Activated CD4-positive, alpha-beta T cell treated with anti-CD3 and anti-CD28 coated beads for 24 hours (primary cell): ENCODE data around the gene GDE1.
"Not testable (repeated sequence)": the region's sequence is repeated elsewhere in the genome, so short reads cannot be mapped to it uniquely, and the experiment has no call there.

Experiments used
- DNase-seq, 2 donors: peaks; one replicate each; pipeline ENCODE4 v3.0.0-alpha.2; 2020; ENCODE audit warnings: low read depth in 2 of 2

Gene GDE1, protein sequence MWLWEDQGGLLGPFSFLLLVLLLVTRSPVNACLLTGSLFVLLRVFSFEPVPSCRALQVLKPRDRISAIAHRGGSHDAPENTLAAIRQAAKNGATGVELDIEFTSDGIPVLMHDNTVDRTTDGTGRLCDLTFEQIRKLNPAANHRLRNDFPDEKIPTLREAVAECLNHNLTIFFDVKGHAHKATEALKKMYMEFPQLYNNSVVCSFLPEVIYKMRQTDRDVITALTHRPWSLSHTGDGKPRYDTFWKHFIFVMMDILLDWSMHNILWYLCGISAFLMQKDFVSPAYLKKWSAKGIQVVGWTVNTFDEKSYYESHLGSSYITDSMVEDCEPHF

DNA sequence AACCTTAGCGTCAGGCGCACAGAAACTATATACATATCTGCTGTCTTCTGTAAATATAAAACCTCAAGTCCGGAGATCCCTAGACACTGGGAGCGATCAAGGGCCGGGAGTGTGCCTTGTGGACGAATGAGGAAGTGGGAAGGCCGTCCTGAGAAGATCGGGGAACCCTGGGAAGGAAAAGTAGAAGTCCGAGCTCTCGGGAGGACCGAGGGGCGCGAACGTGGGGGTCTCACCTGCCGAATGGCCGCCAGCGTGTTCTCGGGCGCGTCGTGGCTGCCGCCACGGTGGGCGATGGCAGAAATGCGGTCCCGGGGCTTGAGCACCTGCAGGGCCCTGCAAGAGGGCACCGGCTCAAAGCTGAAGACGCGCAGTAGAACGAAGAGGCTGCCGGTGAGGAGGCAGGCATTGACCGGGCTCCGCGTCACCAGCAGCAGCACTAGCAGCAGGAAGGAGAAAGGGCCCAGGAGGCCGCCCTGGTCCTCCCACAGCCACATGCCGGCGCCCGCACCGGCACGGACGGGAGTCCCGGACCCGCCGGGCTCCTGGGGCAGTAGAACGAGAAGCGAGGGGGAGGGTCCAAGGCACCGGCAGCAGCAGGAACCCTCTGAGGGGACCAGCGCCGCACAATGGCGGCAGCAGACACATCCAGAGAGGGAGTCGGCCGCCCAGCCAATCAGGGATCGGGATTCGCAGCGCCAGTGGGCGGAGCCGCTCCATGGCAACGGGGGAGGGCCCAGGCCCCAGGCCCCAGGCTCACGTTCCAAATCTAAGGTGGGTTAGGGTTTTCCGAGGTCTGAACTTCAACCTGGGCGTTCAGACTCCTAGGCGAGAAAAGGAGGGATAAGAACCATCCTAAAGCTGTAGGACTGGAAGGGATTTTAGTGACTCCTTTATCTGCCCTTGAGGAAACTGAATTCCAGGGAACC is at the start of gene GDE1:
Gene GDE1 (minus strand): TSS at position 628 of the 926 bp plus-strand sequence. CDS start 134 bp downstream, at position 494.
- DNase-seq, result peak; percentile 91 to 92

GRCh38 chr16:19567560-19567959 is 45.7 kb upstream of the GDE1 start:
- no peak for DNase-seq

DNA sequence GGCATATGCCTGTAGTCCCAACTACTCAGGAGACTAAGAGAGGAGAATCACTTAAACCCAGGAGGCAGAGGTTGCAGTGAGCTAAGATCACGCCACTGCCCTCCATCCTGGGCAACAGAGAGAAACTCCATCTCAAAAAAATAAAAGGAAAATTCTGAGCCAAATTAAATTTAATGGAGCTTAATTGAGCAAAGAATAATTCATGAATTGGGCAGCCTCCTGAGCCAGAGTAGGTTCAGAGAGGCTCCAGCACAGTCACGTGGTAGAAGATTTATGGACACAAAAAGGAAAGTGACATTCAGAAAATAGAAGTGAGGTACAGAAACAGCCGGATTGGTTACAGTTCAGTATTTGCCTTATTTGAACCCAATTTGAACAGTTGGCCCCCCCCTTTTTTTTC is 44.5 kb upstream of the GDE1 start:
- no peak for DNase-seq

- no peak for DNase-seq
These were observed 41.5 kb upstream of the GDE1 start for GRCh38 chr16:19563377-19563776.

DNA sequence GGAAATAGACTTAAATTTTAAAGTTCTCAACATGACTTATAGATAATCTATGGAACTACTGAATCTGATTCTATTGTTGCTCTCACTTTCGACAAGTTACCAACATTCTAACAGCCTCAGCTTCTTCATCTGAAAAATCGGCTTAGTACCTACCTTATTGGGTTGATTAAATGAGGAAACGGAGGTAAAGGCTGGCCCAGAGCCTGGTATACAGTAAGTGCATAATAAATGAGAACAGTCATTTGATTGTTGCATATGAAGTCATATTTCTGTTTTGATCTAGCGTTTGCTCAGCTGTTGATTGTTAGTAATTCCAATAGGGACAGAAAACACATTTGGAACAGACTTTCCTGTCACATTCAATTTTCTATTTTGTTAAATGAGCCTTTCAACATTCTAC is 38.2 kb upstream of the GDE1 start:
- no peak for DNase-seq

GRCh38 chr16:19559242-19559910 is 37.5 kb upstream of the GDE1 start:
- DNase-seq, result peak in 1 of 2 donors; percentile 29

- DNase-seq, result peak in 1 of 2 donors; percentile 1
These were observed 34.3 kb upstream of the GDE1 start for GRCh38 chr16:19555938-19556771.

GRCh38 chr16:19555186-19555937 is 33.5 kb upstream of the GDE1 start, which contains the start of gene VPS35L:
VPS35L (plus strand) TSS chr16:19555703; CDS start chr16:19555730, 27 bp downstream.
- peak; percentile 91 to 92 for DNase-seq

DNA sequence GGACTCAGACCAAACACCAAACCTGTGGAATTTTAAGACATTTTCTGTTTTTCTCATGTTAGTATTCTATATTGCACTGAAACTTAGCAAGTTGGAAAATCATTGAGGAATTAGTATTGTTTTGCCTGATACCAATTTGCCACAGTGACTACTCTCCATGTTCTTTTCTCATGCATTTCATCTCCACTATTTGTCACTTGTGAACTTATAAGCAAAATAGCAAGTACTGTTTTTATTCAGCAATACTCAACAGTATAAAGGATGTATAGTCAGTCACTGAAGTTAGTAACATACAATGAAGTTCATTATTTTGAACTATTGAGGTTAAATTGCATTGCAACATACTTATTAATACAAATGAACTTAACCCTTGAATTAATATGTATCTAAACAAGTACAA is 27.8 kb upstream of the GDE1 start:
- DNase-seq, result no peak

DNA sequence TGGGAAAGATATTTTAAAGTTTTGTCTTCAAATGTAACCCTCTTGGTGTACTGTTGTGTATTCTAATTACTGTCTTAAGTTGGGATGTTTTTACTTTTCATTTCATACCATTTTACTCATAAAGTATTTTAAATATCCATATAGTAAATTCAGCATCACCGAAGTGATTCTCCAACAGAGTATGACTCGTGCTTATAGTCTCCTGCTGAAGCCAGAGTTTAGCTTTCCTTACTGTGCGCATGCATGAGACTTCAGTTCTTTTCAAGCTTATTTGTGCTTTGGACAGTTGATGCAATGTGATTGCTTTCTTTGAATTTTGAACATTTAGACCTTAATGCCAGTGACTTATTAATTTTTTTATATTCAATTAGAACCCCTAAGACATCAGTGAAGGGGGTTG is 26.2 kb upstream of the GDE1 start:
- no peak for DNase-seq

DNA sequence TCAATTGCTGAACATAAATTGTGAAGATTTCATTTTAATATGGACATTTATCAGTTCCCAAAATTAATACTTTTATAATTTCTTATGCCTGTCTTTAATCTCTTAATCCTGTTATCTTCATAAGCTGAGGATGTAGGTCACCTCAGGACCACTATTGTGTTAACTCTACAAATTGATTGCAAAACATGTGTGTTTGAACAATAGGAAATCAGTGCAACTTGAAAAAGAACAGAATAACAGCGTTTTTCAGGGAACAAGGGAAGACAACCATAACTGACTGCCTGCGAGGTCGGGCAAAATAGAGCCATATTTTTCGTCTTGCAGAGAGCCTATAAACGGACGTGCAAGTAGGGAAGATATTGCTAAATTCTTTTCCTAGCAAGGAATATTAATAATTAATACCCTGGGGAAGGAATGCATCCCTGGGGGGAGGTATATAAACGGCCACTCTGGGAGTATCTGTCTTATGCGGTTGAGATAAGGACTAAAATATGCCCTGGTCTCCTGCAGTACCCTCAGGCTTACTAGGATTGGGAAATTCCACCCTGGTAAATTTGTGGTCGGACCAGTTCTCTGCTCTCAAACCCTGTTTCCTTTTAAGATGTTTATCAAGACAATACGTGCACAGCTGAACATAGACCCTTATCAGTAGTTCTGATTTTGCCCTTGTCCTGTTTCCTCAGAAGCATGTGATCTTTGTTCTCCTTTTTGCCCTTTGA is 21.5 kb upstream of the GDE1 start:
- DNase-seq, result not testable (repeated sequence)

- DNase-seq, result no peak
These were observed 20.4 kb upstream of the GDE1 start for GRCh38 chr16:19542138-19542821.

DNA sequence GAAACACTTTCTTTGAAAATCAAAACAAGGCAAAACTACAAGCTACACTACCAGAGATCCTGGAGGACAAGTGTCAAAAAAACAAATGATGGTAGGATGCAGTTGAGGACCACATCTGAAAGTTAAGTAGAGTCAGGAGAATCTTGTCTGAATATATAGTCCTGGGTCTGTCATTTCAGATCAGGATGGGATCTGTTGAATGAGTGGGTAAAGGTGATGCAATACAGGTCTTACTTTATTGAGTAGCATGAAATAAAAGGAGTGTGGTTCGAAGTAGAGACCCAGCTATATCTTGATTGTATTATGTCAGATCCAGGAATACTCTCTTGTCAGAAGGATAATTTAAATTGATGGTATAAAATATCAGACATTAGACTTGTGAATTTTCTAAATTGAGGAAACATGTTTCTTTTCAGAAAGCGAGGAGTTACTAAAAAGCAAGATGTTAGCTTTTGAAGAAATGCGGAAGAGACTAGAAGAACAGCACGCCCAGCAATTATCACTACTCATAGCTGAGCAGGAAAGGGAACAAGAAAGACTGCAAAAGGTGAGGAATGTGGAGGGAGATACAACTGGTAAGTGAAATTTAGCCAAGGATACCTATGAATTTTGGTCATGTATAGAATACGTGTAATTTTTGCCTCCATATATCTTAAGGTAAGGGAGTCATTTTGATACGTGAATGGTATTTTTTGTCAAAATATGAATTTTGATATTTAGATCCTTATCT is 18.5 kb upstream of the GDE1 start:
- DNase-seq, result no peak

- DNase-seq, result no peak
These were observed 10.7 kb upstream of the GDE1 start for GRCh38 chr16:19532601-19533000.

DNA sequence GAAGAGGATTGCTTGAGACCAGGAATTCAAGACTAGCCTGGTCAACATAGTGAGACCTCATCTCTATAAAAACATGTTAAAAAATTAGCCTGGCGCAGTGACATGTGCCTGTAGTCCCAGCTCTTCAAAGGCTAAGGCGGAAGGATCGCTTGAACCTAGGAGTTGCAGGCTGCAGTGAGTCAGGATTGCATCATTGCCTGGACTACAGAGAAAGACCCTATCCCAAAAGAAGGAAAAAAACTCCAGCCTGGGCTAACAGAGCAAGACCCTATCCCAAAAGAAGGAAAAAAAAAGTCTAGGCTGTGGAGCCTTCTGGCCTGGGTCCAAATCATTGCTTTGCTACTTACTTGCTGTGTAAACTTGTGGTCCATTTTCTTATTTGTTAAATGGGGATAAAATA is 6.8 kb upstream of the GDE1 start:
- DNase-seq, result no peak

GRCh38 chr16:19527161-19527560 is 5.3 kb upstream of the GDE1 start:
- DNase-seq, result no peak

DNA sequence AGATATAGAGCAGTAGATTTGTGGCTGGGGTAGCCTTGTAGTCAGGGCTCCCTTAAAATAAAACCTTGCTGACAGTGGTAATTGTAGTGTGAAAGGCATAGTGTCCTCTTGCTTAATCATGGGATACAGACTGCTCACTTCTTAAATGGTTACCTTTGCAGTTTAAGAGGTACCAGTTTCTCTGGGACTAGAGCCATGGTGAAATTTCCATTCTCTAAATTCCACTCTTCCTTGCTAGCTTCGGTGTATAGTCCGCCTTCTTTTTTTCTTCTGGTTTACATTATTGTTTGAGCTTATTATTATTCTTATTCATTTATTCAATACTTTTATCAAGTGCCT is 3.5 kb upstream of the GDE1 start:
- no peak for DNase-seq

- DNase-seq, result no peak
These were observed 2.9 kb upstream of the GDE1 start for GRCh38 chr16:19524616-19525384.
